ENCODE measurements around the gene FOSL1.
"Not testable (repeated sequence)": the region's sequence is repeated elsewhere in the genome, so short reads cannot be mapped to it uniquely, and the experiment has no call there.

The FOSL1 gene

DNA sequence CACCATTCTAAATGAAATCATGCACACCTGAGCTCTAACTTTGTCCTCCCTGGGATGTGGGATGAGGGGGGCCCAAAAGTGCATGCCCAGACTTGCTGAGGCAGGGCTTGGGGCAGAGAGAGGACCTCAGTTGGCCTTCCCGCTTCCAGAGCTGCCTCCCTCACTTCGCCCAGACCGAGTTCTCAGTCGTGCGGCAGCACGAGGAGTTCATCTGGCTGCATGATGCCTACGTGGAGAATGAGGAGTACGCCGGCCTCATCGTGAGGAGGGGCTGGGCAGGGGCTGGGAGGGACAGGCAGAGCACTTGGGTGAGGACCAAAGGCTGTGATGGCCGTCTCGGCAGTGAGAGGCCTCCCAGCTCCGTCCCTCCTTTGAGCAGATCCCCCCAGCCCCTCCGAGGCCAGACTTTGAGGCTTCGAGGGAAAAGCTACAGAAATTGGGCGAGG, 50.4 kb downstream of the FOSL1 start:
- no peak overlapping the region for H3K4me3 ChIP-seq (ENCODE audit: low read depth, low read length)
- TF ChIP-seq, protein P1, sequence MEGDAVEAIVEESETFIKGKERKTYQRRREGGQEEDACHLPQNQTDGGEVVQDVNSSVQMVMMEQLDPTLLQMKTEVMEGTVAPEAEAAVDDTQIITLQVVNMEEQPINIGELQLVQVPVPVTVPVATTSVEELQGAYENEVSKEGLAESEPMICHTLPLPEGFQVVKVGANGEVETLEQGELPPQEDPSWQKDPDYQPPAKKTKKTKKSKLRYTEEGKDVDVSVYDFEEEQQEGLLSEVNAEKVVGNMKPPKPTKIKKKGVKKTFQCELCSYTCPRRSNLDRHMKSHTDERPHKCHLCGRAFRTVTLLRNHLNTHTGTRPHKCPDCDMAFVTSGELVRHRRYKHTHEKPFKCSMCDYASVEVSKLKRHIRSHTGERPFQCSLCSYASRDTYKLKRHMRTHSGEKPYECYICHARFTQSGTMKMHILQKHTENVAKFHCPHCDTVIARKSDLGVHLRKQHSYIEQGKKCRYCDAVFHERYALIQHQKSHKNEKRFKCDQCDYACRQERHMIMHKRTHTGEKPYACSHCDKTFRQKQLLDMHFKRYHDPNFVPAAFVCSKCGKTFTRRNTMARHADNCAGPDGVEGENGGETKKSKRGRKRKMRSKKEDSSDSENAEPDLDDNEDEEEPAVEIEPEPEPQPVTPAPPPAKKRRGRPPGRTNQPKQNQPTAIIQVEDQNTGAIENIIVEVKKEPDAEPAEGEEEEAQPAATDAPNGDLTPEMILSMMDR (IDR thresholded peaks at IDR 0.05; ENCODE audit: borderline replicate concordance, insufficient read depth, low read depth, low read length): no peak

DNA sequence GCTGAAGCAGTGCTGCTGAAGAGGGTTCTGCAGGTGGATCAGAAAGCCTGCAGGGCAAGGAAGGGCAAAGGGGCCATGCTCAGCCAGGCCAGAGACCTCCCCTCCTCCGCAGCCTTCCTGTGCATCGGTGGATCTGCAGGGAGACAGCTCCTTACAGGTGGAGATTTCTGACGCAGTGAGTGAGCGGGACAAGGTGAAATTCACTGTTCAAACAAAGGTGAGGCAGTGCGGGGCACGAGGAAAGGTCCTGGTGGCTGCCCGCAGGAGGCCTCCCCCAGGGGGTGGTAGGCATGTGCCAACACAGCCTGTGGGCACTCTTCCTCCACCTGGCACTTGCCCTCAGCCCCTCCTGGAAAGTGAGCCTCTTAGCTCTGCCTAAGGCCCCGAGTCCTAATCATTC, 50.8 kb downstream of the FOSL1 start:
- TF ChIP-seq, protein P1 (IDR thresholded peaks at IDR 0.05; ENCODE audit: borderline replicate concordance, insufficient read depth, low read depth, low read length): no peak
- H3K4me3 ChIP-seq (ENCODE audit: low read depth, low read length): no peak overlapping the region

DNA sequence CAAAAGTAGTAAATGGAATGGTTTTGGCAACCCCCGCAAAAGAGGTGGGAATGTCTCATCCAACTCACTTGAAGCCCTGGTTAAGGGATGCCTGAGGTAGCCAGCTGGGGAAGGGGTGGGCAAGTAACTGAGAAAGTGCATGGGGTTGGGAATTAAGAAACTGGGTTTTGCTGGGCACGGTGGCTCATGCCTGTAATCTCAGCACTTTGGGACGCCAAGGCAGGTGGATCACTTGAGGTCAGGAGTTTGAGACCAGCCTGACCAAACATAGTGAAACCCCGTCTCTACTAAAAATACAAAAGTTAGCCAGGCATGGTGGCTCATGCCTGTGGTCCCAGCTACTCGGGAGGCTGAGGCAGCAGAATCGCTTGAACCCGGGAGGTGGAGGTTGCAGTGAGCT, 51.5 kb downstream of the FOSL1 start:
- not testable (repeated sequence) for H3K4me3 ChIP-seq (ENCODE audit: low read depth, low read length)

DNA sequence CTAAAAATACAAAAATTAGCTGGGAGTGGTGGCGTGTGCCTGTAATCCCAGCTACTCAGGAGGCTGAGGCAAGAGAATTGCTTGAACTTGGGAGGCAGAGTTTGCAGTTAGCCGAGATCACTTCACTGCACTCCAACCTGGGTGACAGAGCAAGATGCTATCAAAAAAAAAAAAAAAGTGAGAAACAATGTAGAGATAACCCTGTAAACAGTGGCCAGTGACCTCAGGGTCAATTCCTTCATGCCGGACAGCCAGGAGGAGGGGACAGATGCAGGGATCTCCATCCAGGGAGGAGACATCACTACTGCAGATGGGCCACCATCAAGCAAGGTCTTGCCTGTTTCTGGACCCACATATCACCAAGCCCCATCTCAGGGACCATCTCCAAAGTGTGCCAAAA, 52.4 kb downstream of the FOSL1 start:
- TF ChIP-seq, protein P1 (IDR thresholded peaks at IDR 0.05; ENCODE audit: borderline replicate concordance, insufficient read depth, low read depth, low read length): no peak
- no peak overlapping the region for H3K4me3 ChIP-seq (ENCODE audit: low read depth, low read length)

DNA sequence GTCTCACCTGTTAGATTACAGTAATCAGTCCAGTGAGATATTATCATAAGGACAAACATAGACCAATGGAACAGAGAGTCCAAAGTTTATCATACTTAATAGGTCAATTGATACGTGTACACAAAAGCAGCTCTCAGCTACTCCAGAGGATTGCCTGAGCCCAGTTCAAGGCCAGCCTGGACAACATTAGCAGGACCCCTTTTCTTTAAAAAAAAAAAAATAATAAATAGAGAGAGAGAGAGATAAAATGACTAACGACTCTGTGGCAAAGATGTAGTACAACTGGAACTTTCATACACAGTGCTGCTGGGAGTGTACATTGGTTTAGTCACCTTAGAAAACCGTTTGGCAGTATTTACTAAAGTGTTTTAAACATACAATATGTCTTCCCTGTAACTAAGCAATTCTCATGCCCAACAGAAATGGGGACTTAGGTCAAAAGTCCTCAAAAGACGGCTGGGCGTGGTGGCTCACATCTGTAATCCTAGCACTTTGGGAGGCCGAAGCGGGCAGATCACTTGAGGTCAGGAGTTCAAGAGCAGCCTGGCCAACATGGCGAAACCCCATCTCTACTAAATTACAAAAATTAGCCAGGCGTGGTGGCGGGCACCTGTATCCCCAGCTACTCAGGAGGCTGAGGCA, 55.8 kb downstream of the FOSL1 start:
- TF ChIP-seq, protein P1 (IDR thresholded peaks at IDR 0.05; ENCODE audit: borderline replicate concordance, insufficient read depth, low read depth, low read length): no peak
- H3K4me3 ChIP-seq (ENCODE audit: low read depth, low read length): no peak overlapping the region

DNA sequence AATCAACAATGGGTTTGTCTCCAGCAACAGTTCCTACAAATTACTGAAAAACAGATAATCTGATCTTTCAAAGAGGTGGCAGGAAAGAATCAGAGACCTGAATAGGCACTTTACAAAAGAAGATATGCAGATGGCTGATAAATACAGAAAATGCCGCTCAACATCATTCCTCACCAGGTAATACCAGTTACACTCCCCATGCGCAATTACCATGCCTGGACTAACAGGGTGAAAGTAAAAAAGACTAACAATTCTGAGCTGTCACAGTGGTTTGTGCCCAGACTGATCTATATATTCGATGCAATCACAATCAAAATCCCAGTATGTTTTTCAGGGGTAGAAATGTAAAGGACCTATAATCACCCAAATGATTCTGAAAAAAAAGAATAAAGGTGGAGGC, 56.4 kb downstream of the FOSL1 start:
- no peak overlapping the region for H3K4me3 ChIP-seq (ENCODE audit: low read depth, low read length)
- TF ChIP-seq, protein P1 (IDR thresholded peaks at IDR 0.05; ENCODE audit: borderline replicate concordance, insufficient read depth, low read depth, low read length): no peak

DNA sequence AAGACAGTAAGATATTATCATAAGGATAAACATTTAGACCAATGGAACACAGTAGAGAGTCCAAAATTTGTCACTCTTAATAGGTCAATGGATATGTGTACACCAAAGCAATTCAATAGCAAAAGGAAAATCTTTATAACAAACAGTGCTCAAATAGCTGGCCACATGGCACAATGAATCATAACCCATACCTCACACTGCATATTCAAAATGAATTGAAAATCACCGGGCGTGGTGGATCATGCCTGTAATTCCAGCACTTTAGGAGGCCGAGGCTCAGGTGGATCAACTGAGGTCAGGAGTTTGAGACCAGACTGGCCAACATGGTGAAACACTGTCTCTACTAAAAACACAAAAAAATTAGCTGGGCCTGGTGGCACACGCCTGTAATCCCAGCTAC, 58.0 kb downstream of the FOSL1 start:
- H3K4me3 ChIP-seq (ENCODE audit: low read depth, low read length): no peak overlapping the region
- TF ChIP-seq, protein P1 (IDR thresholded peaks at IDR 0.05; ENCODE audit: borderline replicate concordance, insufficient read depth, low read depth, low read length): no peak

Data from GM12875 (cell line).